ENCODE data around the gene DCHS1.

DNA sequence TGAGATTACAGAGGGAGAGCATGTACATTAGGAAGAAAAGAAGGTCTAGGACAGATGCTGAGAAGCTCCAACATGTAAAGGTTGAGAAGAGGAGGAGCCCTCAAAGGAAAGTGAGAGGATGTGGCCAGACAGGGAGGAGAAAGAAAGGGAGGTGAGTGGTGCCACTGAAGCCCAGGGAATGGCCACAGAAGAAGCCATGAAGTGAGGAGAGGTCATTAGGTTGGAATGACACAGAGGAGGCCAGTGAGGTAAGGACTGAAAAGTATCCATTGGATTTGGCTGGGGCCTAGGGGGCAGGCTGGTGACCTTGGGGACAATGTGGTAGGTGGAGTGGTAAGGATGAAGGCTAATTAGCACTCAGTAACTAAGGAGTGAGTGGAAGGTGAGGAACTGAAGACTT lies 3.0 kb upstream of the DCHS1 start:
- TF ChIP-seq, protein P1, sequence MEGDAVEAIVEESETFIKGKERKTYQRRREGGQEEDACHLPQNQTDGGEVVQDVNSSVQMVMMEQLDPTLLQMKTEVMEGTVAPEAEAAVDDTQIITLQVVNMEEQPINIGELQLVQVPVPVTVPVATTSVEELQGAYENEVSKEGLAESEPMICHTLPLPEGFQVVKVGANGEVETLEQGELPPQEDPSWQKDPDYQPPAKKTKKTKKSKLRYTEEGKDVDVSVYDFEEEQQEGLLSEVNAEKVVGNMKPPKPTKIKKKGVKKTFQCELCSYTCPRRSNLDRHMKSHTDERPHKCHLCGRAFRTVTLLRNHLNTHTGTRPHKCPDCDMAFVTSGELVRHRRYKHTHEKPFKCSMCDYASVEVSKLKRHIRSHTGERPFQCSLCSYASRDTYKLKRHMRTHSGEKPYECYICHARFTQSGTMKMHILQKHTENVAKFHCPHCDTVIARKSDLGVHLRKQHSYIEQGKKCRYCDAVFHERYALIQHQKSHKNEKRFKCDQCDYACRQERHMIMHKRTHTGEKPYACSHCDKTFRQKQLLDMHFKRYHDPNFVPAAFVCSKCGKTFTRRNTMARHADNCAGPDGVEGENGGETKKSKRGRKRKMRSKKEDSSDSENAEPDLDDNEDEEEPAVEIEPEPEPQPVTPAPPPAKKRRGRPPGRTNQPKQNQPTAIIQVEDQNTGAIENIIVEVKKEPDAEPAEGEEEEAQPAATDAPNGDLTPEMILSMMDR (IDR thresholded peaks at IDR 0.05) = no peak
- TF ChIP-seq POLR2A (IDR thresholded peaks at IDR 0.05) = no peak

All from uterus (tissue), 2 donors.